ENCODE results near the gene CDCP2. TPM values are rescaled to one million over a fixed set of nuclear protein-coding genes. Genes with fewer than 3 reads are reported as not detected.

The CDCP2 gene
- total and polyA plus RNA-seq, 2 of the 8 experiments (the other 6 are each of a cell fraction or from before 2014, with no cell fraction given) = not detected

GRCh38 chr1:54171016-54171415 lies 18.2 kb upstream of the CDCP2 start:
- H3K9me3 ChIP-seq (ENCODE audit: insufficient read depth in 2 of 2, low read depth in 1 of 2, low read length in 1 of 2) = no peaks in the 10 kb centered on the region

More at GRCh38 chr1:54171016-54171415, 18.2 kb upstream of the CDCP2 start:
- H3K23ac ChIP-seq (ENCODE audit: insufficient read length) = no peak overlapping the region
- H3K36me3 ChIP-seq (ENCODE audit: control insufficient read depth in 2 of 4, insufficient read depth in 4 of 4, low read length in 3 of 4) = no peaks in the 10 kb centered on the region
- no peaks in the 10 kb centered on the region for H3K27me3 ChIP-seq (replicated peaks in 1 of 4; ENCODE audit: control insufficient read depth in 3 of 4, extremely low read depth in 1 of 4, insufficient read depth in 3 of 4, low read length in 3 of 4)
- no peak overlapping the region for H3K56ac ChIP-seq (replicated peaks; ENCODE audit: insufficient read length, low read depth, low read length)
- no peaks in the 10 kb centered on the region for H3K23me2 ChIP-seq (ENCODE audit: low read depth, low read length)
- no peak overlapping the region for H2AFZ ChIP-seq (ENCODE audit: low read length)
- H3K4me2 ChIP-seq (ENCODE audit: insufficient read depth in 1 of 2, low read depth in 2 of 2, low read length in 2 of 2) = no peak overlapping the region
- no peak overlapping the region for H3K14ac ChIP-seq (ENCODE audit: insufficient read length)
- no peak overlapping the region for H4K91ac ChIP-seq (replicated peaks; ENCODE audit: insufficient read length, low read length)
- peaks cover 0 to 7% (median 0%) of the 10 kb centered on the region in 4 experiments; a peak in 1 of 7 replicates for H3K4me1 ChIP-seq (replicated peaks in 1 of 4; ENCODE audit: control insufficient read depth in 3 of 4, insufficient read depth in 4 of 4, low read length in 3 of 4)
- TF ChIP-seq SIX5 (IDR thresholded peaks at IDR 0.05; ENCODE audit: low read depth, low read length) (no peak), EZH2 (IDR thresholded peaks at IDR 0.05; ENCODE audit: low read depth, low read length, severe bottlenecking) (no peak), JUN (IDR thresholded peaks at IDR 0.05; ENCODE audit: low read depth, low read length) (no peak), MAX (IDR thresholded peaks at IDR 0.05) (no peak), ATF2 (IDR thresholded peaks at IDR 0.05; ENCODE audit: low read length) (no peak), SP1 (IDR thresholded peaks at IDR 0.05; ENCODE audit: low read depth, low read length) (no peak), TAF1 (IDR thresholded peaks at IDR 0.05; ENCODE audit: low read depth, low read length) (no peak), RFX5 (IDR thresholded peaks at IDR 0.05; ENCODE audit: borderline replicate concordance, low read depth, low read length) (no peak), JUND (IDR thresholded peaks at IDR 0.05; ENCODE audit: low read length) (no peak)
- peak overlapping the region; percentile 35; the same call in 1 of the 2 replicates for H4K8ac ChIP-seq (ENCODE audit: extremely low read depth, insufficient read depth, low read length)
- ChIA-PET CTCF (ENCODE audit: partially characterized antibody) (interaction anchor here (1.1 to 2.3 kb wide), 4 partner anchors 9 to 17 kb away, joined by 5 to 9 read pairs (median 6); no protein-coding TSS in a partner anchor), POLR2A (ENCODE audit: partially characterized antibody) (interaction anchor here (0.7 to 1.4 kb wide), 4 partner anchors 16 to 848 kb away, joined by 3 to 4 read pairs (median 3); no protein-coding TSS in a partner anchor)
- FAIRE-seq (no peak), DNase-seq (ENCODE audit: low read depth in 1 of 2, low spot score in 2 of 2) (no peak)
- H4K5ac ChIP-seq (ENCODE audit: insufficient read length, low read depth, low read length) = no peak overlapping the region
- no peak overlapping the region; the same call in 1 of the 2 replicates for H3K18ac ChIP-seq (ENCODE audit: extremely low read depth, low read length)
- H2BK120ac ChIP-seq (replicated peaks; ENCODE audit: low read depth, low read length) = no peak overlapping the region
- H2BK5ac ChIP-seq (ENCODE audit: low read depth, low read length) = no peak overlapping the region; the same call in 1 of the 2 replicates
- H2BK20ac ChIP-seq (ENCODE audit: low read length) = no peak overlapping the region
- H2BK12ac ChIP-seq (ENCODE audit: low read depth, low read length) = no peak overlapping the region
- H4K20me1 ChIP-seq (replicated peaks in 1 of 2; ENCODE audit: control insufficient read depth in 1 of 2, insufficient read depth in 2 of 2, low read length in 2 of 2) = no peaks in the 10 kb centered on the region
- no peak overlapping the region for H3K4ac ChIP-seq (replicated peaks; ENCODE audit: insufficient read length, low read depth, low read length)
- WGBS, 2 experiments (ENCODE audit: extremely low coverage in 1 of 2, insufficient coverage in 1 of 2, insufficient read length in 1 of 2, insufficient replicate concordance in 2 of 2, low coverage in 1 of 2, low lambda C conversion rate in 2 of 2, missing lambda C conversion rate in 1 of 2) = 79% methylated on average over 8 of the region's 8 CpGs; no CpG with 5 or more reads in 1 of the 2 experiments
- H3K27ac ChIP-seq (ENCODE audit: low read depth, low read length) = no peak overlapping the region
- H3K9ac ChIP-seq (replicated peaks in 1 of 4; ENCODE audit: extremely low read depth in 1 of 4, low read depth in 3 of 4, low read length in 3 of 4) = no peak overlapping the region; a peak in 1 of 7 replicates
- 0 out of 2 replicates have a peak overlapping the region, but pooled peaks have one; percentile 16 for H2BK15ac ChIP-seq (ENCODE audit: low read length)
- no peak overlapping the region for H3K4me3 ChIP-seq (ENCODE audit: extremely low read depth in 1 of 4, insufficient read depth in 2 of 4, low read depth in 3 of 4, low read length in 4 of 4)
- H3K79me1 ChIP-seq (ENCODE audit: low read depth, low read length) = no peaks in the 10 kb centered on the region
- no peaks in the 10 kb centered on the region for H3K79me2 ChIP-seq (ENCODE audit: control insufficient read depth in 1 of 2, insufficient read depth in 2 of 2, low read length in 2 of 2)
- 0 out of 2 replicates have a peak overlapping the region, but pooled peaks have one; percentile 24 for H2AK5ac ChIP-seq (ENCODE audit: low read depth, low read length)

Measured in H1 (cell line).